ENCODE results near the gene MSANTD2. TPM values are rescaled to one million over a fixed set of nuclear protein-coding genes. Genes with fewer than 3 reads are reported as not detected.

The MSANTD2 gene
- polyA plus RNA-seq (ENCODE audit: low read depth in 6 of 6): 1 to 10 TPM in 5 of 6 donors, not detected in 1; 2.5 to 8.1 (median 3.4) TPM

DNA sequence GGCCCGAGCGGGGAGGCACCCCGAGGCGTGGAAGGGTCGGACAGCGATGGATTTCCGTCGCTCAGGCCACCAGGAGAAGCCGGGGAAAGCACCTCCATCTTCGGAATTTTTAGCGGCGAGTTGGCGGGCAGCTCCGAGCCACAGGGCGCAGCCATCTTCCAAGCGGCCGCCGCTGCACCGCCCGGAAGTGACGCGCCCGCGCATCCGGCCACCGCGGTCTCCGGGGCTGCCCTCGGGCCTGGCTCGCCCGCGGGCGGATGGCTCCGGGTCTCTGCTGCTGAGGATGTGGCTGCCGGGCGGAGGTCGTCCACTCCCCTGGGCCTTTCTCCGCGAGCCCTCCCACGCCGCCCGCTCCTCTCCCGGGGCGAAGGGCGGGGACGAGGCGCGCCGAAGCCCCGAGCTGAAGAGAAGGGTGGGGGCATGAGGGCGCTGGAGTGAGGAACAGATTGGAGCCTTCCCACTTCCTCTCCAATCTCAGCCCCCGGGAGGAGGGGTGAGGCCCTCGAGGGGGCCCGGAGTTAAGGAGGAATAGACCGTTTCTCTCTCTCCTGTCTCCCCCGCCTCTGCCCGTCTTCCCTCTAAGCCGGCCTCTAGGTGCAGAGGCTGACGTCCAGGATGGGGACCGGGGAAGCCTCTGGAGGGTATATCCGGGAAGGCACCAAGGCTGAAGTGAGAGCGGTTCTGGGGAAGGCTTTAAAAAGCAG, at the start of gene MSANTD2:
Gene MSANTD2, minus strand, starts transcription at position 181 of the 704 bp plus-strand sequence. Its CDS starts 26 bp downstream, at position 155.
- peak; percentile 83 for DNase-seq
- Mint-ChIP-seq H3K27ac (peak within 1 kb of the TSS; percentile 93 to 98 (median 97)), H3K27me3 (peaks cover 0 to 5% (median 0%) of the 10 kb centered on the region in 3 donors), H3K4me1 (peaks cover 14 to 24% (median 17%) of the 10 kb centered on the region in 3 donors), H3K36me3 (peaks cover 5 to 7% of the 10 kb centered on the region in 2 donors), H3K4me3 (peak within 1 kb of the TSS; percentile 88 to 98 (median 96)), H3K9me3 (no peaks in the 10 kb centered on the region)
- peak; percentile 81 to 86 for ATAC-seq (ENCODE audit: low read depth in 2 of 2)

GRCh38 chr11:124846070-124846673, 46.0 kb upstream of the MSANTD2 start:
- ATAC-seq (ENCODE audit: low read depth in 2 of 2) (no peak), DNase-seq (no peak)
- Mint-ChIP-seq H3K27me3 (peaks cover 68 to 95% (median 94%) of the 10 kb centered on the region in 3 donors), H3K4me3 (no peak overlapping the region), H3K9me3 (peaks cover 0 to 5% (median 0%) of the 10 kb centered on the region in 7 donors), H3K36me3 (no peaks in the 10 kb centered on the region), H3K27ac (no peak overlapping the region), H3K4me1 (peaks cover 0 to 5% (median 0%) of the 10 kb centered on the region in 3 donors)

DNA sequence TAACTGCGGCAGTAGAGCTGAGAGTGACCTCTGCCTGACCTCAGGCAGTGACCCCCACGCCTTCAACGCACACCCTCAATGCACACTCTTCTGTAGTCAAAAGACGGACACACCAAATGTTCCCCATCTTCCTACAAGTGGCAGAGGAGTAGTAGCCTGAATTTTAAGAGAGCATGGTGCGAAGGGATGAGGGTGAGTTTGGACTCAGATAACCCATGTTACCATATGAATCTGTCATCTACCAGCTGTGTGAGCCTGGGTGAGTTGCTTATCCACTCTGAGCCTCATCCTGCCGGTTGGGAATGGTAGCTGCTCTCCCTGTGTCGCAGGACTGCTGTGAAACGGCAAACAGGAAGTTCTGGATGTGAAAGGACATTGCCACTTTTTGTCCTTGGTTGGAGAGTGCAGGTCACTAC, 44.5 kb upstream of the MSANTD2 start:
- H3K27ac Mint-ChIP-seq: no peak overlapping the region
- H3K4me3 Mint-ChIP-seq: no peak overlapping the region
- H3K27me3 Mint-ChIP-seq: peaks cover 71 to 96% (median 96%) of the 10 kb centered on the region in 3 donors
- no peaks in the 10 kb centered on the region for H3K36me3 Mint-ChIP-seq
- H3K4me1 Mint-ChIP-seq: peaks cover 7 to 13% (median 7%) of the 10 kb centered on the region in 3 donors
- peaks cover 0 to 2% (median 0%) of the 10 kb centered on the region in 7 donors for H3K9me3 Mint-ChIP-seq
- DNase-seq: no peak
- ATAC-seq (ENCODE audit: low read depth in 2 of 2): no peak

- Mint-ChIP-seq H3K4me1 (peaks cover 7 to 18% (median 7%) of the 10 kb centered on the region in 3 donors), H3K36me3 (no peaks in the 10 kb centered on the region), H3K4me3 (peak overlapping the region in 1 of 8 donors; percentile 22), H3K27ac (peak overlapping the region in 1 of 6 donors; percentile 31), H3K9me3 (peaks cover 0 to 2% (median 0%) of the 10 kb centered on the region in 7 donors), H3K27me3 (peaks cover 69 to 94% (median 93%) of the 10 kb centered on the region in 3 donors)
- DNase-seq (no peak), ATAC-seq (ENCODE audit: low read depth in 2 of 2) (no peak)
Measured at GRCh38 chr11:124843616-124843910, 43.4 kb upstream of the MSANTD2 start.

- peaks cover 0 to 2% (median 0%) of the 10 kb centered on the region in 7 donors for H3K9me3 Mint-ChIP-seq
- H3K36me3 Mint-ChIP-seq: no peaks in the 10 kb centered on the region
- H3K27me3 Mint-ChIP-seq: peaks cover 71 to 92% (median 90%) of the 10 kb centered on the region in 3 donors
- H3K4me1 Mint-ChIP-seq: peaks cover 7 to 26% (median 7%) of the 10 kb centered on the region in 3 donors
- peak overlapping the region in 2 of 8 donors; percentile 5 to 37 for H3K4me3 Mint-ChIP-seq
- H3K27ac Mint-ChIP-seq: no peak overlapping the region
- ATAC-seq (ENCODE audit: low read depth in 2 of 2): no peak
- no peak for DNase-seq
Measured at GRCh38 chr11:124842305-124842704, 42.1 kb upstream of the MSANTD2 start.

DNA sequence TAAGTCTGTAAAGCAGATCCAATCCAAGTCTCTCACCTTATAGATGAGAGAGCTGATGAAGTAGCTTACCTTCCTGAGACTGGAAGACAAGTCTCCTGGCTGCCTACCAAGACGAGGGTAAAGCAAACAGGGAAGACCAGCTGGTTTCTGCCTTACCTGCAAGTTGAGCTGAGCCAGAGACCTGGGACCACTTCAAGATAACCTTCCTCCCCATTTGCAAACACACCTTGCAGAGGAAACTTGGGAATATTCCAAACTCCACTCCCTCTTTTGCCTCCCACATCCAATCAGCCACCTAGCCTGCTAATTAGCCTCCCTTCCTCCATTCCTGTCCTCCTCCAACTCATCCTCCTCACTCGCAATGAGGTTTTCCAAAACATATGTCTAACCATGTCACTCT, 41.6 kb upstream of the MSANTD2 start:
- H3K9me3 Mint-ChIP-seq: peaks cover 0 to 2% (median 0%) of the 10 kb centered on the region in 7 donors
- peaks cover 76 to 87% (median 87%) of the 10 kb centered on the region in 3 donors for H3K27me3 Mint-ChIP-seq
- no peak for DNase-seq
- no peaks in the 10 kb centered on the region for H3K36me3 Mint-ChIP-seq
- no peak for ATAC-seq (ENCODE audit: low read depth in 2 of 2)
- peak overlapping the region in 1 of 8 donors; percentile 5 for H3K4me3 Mint-ChIP-seq
- peaks cover 7 to 30% (median 12%) of the 10 kb centered on the region in 3 donors for H3K4me1 Mint-ChIP-seq
- H3K27ac Mint-ChIP-seq: no peak overlapping the region

DNA sequence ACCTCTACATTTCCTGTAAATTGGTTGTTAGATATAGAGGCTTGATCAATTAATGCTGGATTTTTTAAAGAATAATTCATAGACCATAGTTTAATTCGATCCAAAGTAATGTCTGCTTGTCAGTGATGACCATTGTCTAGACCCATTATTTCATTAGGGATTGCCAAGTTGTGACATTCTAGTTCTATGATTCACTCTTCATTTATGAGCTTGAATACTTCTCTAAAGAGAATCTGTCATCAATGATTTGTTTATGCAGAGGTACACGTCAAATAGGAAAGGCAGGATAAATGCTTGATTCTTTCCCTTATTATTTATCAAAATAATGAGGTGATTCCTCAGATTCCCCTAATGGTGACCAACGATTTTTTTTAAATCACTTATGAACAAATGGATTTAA, 41.0 kb upstream of the MSANTD2 start:
- H3K9me3 Mint-ChIP-seq: peaks cover 0 to 2% (median 0%) of the 10 kb centered on the region in 7 donors
- no peak overlapping the region for H3K4me3 Mint-ChIP-seq
- no peak overlapping the region for H3K27ac Mint-ChIP-seq
- peaks cover 10 to 35% (median 17%) of the 10 kb centered on the region in 3 donors for H3K4me1 Mint-ChIP-seq
- ATAC-seq (ENCODE audit: low read depth in 2 of 2) (no peak), DNase-seq (no peak)
- peaks cover 72 to 85% (median 84%) of the 10 kb centered on the region in 3 donors for H3K27me3 Mint-ChIP-seq
- H3K36me3 Mint-ChIP-seq: no peaks in the 10 kb centered on the region

DNA sequence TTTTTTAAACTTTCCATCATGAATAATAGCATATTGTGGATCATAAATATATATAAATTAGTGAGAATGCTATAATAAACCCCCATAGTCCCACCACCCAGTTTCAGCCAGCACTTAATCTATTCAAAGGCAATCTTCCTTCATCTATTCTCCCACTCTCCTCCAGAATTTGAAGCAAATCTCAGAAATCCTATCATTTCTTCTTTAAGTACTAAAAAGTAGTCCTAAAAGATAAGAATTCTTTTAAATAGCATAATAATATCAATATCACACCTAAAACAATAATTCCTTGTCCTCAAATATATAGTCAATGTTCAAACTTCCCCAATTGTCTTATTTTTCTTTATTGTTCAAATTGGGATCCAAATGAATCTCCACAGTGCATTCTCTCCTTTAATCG, 40.5 kb upstream of the MSANTD2 start:
- H3K4me1 Mint-ChIP-seq: peaks cover 12 to 38% (median 20%) of the 10 kb centered on the region in 3 donors
- H3K9me3 Mint-ChIP-seq: peaks cover 0 to 2% (median 0%) of the 10 kb centered on the region in 7 donors
- H3K27ac Mint-ChIP-seq: peak overlapping the region in 1 of 6 donors; percentile 69
- no peak for DNase-seq
- no peaks in the 10 kb centered on the region for H3K36me3 Mint-ChIP-seq
- ATAC-seq (ENCODE audit: low read depth in 2 of 2): no peak
- H3K4me3 Mint-ChIP-seq: peak overlapping the region in 4 of 8 donors; percentile 56 to 75 (median 70)
- H3K27me3 Mint-ChIP-seq: peaks cover 70 to 85% (median 81%) of the 10 kb centered on the region in 3 donors

- peak overlapping the region; percentile 49 to 86 (median 74) for H3K4me3 Mint-ChIP-seq
- DNase-seq: no peak
Measured at GRCh38 chr11:124839972-124840621, 39.9 kb upstream of the MSANTD2 start.

GRCh38 chr11:124839128-124839971, 39.1 kb upstream of the MSANTD2 start:
- Mint-ChIP-seq H3K36me3 (no peaks in the 10 kb centered on the region), H3K4me1 (peaks cover 12 to 38% (median 20%) of the 10 kb centered on the region in 3 donors), H3K27ac (no peak overlapping the region), H3K27me3 (peaks cover 65 to 74% (median 68%) of the 10 kb centered on the region in 3 donors), H3K9me3 (peaks cover 0 to 2% (median 0%) of the 10 kb centered on the region in 7 donors), H3K4me3 (peak overlapping the region in 7 of 8 donors; percentile 56 to 86 (median 73))
- DNase-seq (peak; percentile 21), ATAC-seq (ENCODE audit: low read depth in 2 of 2) (peak; percentile 38 to 46)

More at GRCh38 chr11:124839972-124840621, 39.9 kb upstream of the MSANTD2 start:
- H3K36me3 Mint-ChIP-seq: no peaks in the 10 kb centered on the region
- peaks cover 72 to 81% (median 76%) of the 10 kb centered on the region in 3 donors for H3K27me3 Mint-ChIP-seq
- peak overlapping the region in 2 of 6 donors; percentile 23 to 69 for H3K27ac Mint-ChIP-seq
- peaks cover 12 to 38% (median 20%) of the 10 kb centered on the region in 3 donors for H3K4me1 Mint-ChIP-seq
- ATAC-seq (ENCODE audit: low read depth in 2 of 2): no peak
- H3K9me3 Mint-ChIP-seq: peaks cover 0 to 2% (median 0%) of the 10 kb centered on the region in 7 donors

DNA sequence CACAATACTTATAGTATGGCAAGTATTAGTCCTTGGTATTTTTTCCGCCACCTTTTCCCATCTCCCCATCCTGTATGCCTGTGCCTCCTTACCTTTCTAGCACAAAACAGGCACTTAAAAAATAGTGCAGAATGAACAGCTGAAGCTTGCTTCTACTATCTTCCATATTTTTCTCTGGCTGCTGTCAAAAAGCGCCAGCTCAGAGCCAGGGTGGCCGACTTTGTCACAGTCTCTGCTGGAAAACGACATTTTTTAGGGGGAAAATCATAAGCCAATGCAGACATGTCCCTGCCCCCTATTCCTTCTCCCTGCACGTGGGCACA, 38.6 kb upstream of the MSANTD2 start:
- H3K4me3 Mint-ChIP-seq: peak overlapping the region in 6 of 8 donors; percentile 50 to 75 (median 67)
- peaks cover 65 to 68% (median 68%) of the 10 kb centered on the region in 3 donors for H3K27me3 Mint-ChIP-seq
- no peaks in the 10 kb centered on the region for H3K36me3 Mint-ChIP-seq
- peaks cover 12 to 37% (median 20%) of the 10 kb centered on the region in 3 donors for H3K4me1 Mint-ChIP-seq
- H3K27ac Mint-ChIP-seq: no peak overlapping the region
- DNase-seq: no peak
- H3K9me3 Mint-ChIP-seq: peaks cover 0 to 2% (median 0%) of the 10 kb centered on the region in 7 donors
- no peak for ATAC-seq (ENCODE audit: low read depth in 2 of 2)

GRCh38 chr11:124837491-124837856, 37.3 kb upstream of the MSANTD2 start:
- H3K4me1 Mint-ChIP-seq: peaks cover 12 to 33% (median 20%) of the 10 kb centered on the region in 3 donors
- no peak overlapping the region for H3K27ac Mint-ChIP-seq
- H3K9me3 Mint-ChIP-seq: peaks cover 0 to 2% (median 0%) of the 10 kb centered on the region in 7 donors
- peaks cover 58 to 64% (median 63%) of the 10 kb centered on the region in 3 donors for H3K27me3 Mint-ChIP-seq
- DNase-seq: peak; percentile 9
- no peaks in the 10 kb centered on the region for H3K36me3 Mint-ChIP-seq
- peak overlapping the region in 4 of 8 donors; percentile 37 to 83 (median 60) for H3K4me3 Mint-ChIP-seq
- peak in 1 of 2 donors; percentile 26 for ATAC-seq (ENCODE audit: low read depth in 2 of 2)
